Upper lobe of right lung (tissue), 1 donor: Measurements from ENCODE around the gene LRG1. TPM values are rescaled to one million over a fixed set of nuclear protein-coding genes. Genes with fewer than 3 reads are reported as not detected.

ENCODE experiments used
- ATAC-seq: fragments of 200-7000 bp; cut with Tn5 transposase; one replicate; pipeline ENCODE4 v1.9.1; 2020; ENCODE audit warnings: mild to moderate bottlenecking, moderate library complexity
- DNase-seq: peaks from one replicate; pipeline ENCODE4 v3.0.0-alpha.2; 2020
- H3K27ac ChIP-seq: fragments of 200-600 bp; one replicate; pipeline ENCODE4 v1.8.0; 2022
- H3K27me3 ChIP-seq: fragments of 200-600 bp; one replicate; pipeline ENCODE4 v1.8.0; 2022; ENCODE audit warnings: mild to moderate bottlenecking
- H3K36me3 ChIP-seq: fragments of 200-600 bp; one replicate; pipeline ENCODE4 v1.8.0; 2022
- H3K4me1 ChIP-seq: fragments of 200-600 bp; one replicate; pipeline ENCODE4 v1.8.0; 2022
- H3K4me3 ChIP-seq: fragments of 200-600 bp; one replicate; pipeline ENCODE4 v1.8.0; 2022; ENCODE audit warnings: mild to moderate bottlenecking
- H3K9me3 ChIP-seq: fragments of 200-600 bp; one replicate; pipeline ENCODE4 v1.8.0; 2022
- intact Hi-C: fragments of 100-400 bp; cut with DNase I; formaldehyde crosslinking; loops from one replicate; pipeline ENCODE4 v1.11.0; 2022
- total RNA-seq: library from RNA; stranded (reverse); fragmentation: NEBNext Ultra II Directional; extraction: Animal tissue kit (Norgen Biotek cat#: 25700); gene quantifications from one replicate; pipeline ENCODE4 v1.2.1, GENCODE V29; 2021
- TF ChIP-seq, protein P1 (sequence below): fragments of 200-600 bp; IDR thresholded peaks from one replicate; pipeline ENCODE4 v1.8.0; 2022; ENCODE audit warnings: antibody characterized with exemption
- donor health status: DM: no; HTN: yes; CAD: no; lungs with severe emphysema.

LRG1 gene
- total RNA-seq, 1 donor from 2014 or later, result 15.9 TPM

DNA sequence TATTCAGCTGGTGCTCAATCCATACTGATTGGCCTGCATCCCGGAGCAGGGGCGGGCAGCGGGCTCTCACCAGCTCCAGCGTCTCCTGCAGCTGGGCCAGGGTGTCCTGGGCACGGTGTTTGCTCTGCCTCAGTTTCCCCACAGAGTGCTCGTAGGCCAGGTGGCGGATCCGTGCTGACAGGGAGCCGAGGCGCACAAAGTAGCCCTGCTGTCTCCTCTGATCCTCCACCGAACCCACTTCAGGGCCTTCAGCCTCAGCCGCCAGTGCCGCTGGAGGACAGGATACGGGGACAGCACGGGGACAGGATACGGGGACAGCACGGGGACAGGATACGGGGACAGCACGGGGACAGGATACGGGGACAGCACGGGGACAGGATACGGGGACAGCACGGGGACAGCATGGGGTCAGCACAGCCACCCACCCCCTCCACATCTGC is 14.3 kb downstream of the LRG1 start:
- Histone ChIP-seq H3K4me1 (no peaks in the 10 kb centered on the region), H3K27ac (no peak overlapping the region), H3K36me3 (no peaks in the 10 kb centered on the region), H3K27me3 (no peaks in the 10 kb centered on the region), H3K4me3 (no peak overlapping the region), H3K9me3 (no peaks in the 10 kb centered on the region)
- intact Hi-C loops, result no loop called here
- TF ChIP-seq, protein P1, sequence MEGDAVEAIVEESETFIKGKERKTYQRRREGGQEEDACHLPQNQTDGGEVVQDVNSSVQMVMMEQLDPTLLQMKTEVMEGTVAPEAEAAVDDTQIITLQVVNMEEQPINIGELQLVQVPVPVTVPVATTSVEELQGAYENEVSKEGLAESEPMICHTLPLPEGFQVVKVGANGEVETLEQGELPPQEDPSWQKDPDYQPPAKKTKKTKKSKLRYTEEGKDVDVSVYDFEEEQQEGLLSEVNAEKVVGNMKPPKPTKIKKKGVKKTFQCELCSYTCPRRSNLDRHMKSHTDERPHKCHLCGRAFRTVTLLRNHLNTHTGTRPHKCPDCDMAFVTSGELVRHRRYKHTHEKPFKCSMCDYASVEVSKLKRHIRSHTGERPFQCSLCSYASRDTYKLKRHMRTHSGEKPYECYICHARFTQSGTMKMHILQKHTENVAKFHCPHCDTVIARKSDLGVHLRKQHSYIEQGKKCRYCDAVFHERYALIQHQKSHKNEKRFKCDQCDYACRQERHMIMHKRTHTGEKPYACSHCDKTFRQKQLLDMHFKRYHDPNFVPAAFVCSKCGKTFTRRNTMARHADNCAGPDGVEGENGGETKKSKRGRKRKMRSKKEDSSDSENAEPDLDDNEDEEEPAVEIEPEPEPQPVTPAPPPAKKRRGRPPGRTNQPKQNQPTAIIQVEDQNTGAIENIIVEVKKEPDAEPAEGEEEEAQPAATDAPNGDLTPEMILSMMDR, result no peak
- no peak for DNase-seq
- ATAC-seq, result no peak

DNA sequence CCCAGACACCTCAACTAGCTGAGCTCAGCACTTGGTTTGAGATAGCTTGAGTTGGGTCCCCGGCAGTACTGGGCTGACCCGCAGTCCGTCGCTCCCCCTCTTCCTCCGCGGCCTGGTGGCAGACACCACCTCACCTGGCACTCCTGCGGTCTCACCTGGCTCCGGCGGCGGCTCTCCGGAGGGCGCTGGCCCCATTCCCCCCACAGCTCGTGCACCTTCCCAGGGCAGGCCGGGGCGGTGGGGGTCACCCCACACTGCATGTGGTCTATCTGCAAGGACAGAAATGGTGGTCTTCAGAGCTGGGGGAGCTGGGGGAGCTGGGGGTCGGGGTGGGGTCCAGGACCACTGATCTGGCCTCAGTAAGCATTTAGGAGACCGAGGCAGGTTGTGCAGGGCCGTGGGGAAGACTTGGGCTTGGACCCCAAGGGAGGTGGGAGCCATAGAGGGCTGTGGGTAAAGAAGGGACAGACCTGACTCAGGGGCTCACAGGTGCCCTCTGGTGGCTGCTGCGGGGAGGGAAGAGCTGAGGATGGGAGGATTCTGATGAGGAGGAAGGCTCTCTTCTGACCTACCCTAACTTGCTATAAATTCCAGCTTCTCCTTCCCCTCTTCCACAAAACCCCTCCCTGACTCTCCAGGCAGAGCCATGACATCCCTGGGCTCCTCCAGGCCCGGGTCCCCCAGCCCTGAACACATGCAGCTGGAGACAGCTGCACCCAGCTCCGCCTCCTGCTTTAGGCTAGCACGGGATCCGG is 14.9 kb downstream of the LRG1 start:
- peak; percentile 82 for DNase-seq
- intact Hi-C loops, result no loop called here
- Histone ChIP-seq H3K4me1 (no peaks in the 10 kb centered on the region), H3K27me3 (no peaks in the 10 kb centered on the region), H3K9me3 (no peaks in the 10 kb centered on the region), H3K27ac (no peak overlapping the region), H3K36me3 (no peaks in the 10 kb centered on the region), H3K4me3 (no peak overlapping the region)
- ATAC-seq, result peak; percentile 80
- TF ChIP-seq, protein P1, result peak; percentile 74

DNA sequence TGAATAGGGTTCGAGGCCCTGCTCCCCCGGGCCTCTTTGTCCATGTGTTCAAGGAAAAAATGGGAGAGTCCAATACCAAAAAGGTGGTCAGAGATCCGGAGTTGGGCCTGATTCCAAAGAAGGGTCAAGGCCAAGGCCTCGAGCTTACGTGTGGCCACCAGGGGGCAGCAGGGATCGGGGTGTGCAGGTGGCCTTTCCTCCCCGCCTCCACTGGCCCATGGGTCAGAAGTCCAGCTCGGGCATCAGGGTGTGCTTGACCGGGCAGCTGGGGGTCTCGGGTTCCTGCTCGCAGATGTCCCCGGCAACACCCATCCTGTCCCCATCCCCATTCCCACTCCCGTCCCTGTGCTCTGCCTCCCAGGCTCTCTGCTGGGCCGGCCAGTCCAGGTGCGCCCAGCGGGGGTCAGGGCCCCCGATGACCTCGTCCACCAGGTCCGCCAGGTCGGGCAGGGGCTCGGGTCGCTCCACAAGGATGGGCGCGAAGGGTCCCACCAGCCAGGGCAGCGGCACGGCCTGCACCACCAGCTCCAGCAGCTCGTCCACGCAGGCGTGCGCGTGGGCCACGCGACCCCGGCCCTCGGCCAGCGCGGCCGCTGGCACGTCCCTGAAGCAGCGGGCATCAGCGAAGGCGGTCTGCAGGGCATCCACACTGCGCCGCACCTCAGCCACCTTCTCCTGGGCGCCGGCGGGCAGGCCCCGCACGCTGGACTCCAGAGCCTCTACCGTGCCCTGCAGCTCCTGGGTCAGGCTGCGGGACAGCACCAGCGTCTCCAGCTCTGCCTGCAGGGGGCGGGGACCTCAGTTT is 16.3 kb downstream of the LRG1 start:
- Histone ChIP-seq H3K27me3 (no peaks in the 10 kb centered on the region), H3K4me1 (no peaks in the 10 kb centered on the region), H3K27ac (no peak overlapping the region), H3K4me3 (no peak overlapping the region), H3K9me3 (no peaks in the 10 kb centered on the region), H3K36me3 (no peaks in the 10 kb centered on the region)
- DNase-seq, result peak; percentile 83
- TF ChIP-seq, protein P1, result peak; percentile 59
- intact Hi-C loops, result no loop called here
- peak; percentile 71 for ATAC-seq

DNA sequence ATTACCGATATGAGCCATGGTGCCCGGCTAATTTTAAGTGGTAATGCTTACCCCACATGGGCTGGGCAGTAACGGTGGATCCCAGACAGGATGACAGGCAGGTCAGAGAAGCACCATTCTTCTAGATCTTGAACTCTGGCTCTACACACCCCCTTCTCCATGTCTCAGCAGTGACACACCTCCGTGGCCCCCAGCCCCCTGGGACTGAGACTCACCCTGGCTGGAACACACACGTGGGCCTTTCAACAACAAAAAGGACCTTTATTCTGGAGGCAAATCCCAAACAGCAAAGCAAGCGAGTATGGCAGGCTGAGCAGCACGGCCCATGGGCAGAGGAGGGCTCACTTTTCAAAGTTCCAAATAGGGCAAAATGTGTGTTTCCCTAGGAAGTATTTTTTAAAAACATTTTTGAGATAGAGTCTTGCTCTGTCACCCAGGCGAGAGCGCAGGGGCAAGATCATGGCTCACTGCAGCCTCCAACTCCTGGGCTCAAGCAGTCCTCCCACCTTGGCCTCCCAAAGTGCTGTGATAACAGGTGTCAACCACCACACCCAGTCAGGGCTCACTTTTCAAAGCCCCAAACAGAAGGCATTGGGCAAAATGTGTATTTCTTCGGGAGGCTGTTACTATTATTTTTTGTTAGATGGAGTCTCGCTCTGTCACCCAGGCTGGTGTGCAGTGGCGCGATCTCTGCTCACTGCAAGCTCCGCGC is 17.4 kb downstream of the LRG1 start:
- no peaks in the 10 kb centered on the region for H3K9me3 ChIP-seq

DNA sequence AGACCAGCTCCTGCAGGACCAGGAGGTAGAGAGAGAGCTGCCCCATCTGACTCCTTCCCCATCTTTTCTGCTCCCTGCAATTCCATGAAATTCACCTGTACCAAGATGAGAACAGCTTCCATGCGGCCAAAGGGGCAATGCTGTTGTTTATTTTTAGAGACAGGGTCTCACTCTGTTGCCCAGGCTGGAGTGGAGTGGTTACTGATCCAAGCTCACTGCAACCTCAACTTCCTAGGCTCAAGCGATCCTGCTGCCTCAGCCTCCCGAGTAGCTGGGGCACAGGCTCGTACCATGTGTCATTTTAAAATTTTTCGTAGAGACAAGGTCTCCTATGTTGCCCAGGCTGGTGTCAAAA is 18.0 kb downstream of the LRG1 start:
- no peaks in the 10 kb centered on the region for H3K4me1 ChIP-seq
- no peaks in the 10 kb centered on the region for H3K27me3 ChIP-seq
- no peaks in the 10 kb centered on the region for H3K36me3 ChIP-seq
- no peaks in the 10 kb centered on the region for H3K9me3 ChIP-seq
- H3K4me3 ChIP-seq, result no peak overlapping the region
- intact Hi-C loops, result no loop called here
- DNase-seq (no peak), ATAC-seq (no peak)
- TF ChIP-seq, protein P1, result no peak
- H3K27ac ChIP-seq, result no peak overlapping the region

More for the DNA sequence above, 17.4 kb downstream of the LRG1 start:
- no peak for ATAC-seq
- H3K27me3 ChIP-seq, result no peaks in the 10 kb centered on the region
- no peak overlapping the region for H3K4me3 ChIP-seq
- H3K4me1 ChIP-seq, result no peaks in the 10 kb centered on the region
- no peak overlapping the region for H3K27ac ChIP-seq
- intact Hi-C loops, result no loop called here
- TF ChIP-seq, protein P1, result no peak
- no peaks in the 10 kb centered on the region for H3K36me3 ChIP-seq
- no peak for DNase-seq
